Measurements from ENCODE around the gene KRTAP3-3.

The KRTAP3-3 gene

GRCh38 chr17:41024697-41025096 is 30.7 kb upstream of the KRTAP3-3 start:
- H3K4me3 ChIP-seq (replicated peaks in 1 of 2; ENCODE audit: low read depth in 2 of 2, low read length in 2 of 2): no peak overlapping the region
- no peak for TF ChIP-seq CTCF (IDR thresholded peaks at IDR 0.05; ENCODE audit: low read depth, low read length)
- peak in 1 of 2 donors; percentile 52 for DNase-seq (ENCODE audit: low read depth in 2 of 2)

- no peak for TF ChIP-seq CTCF (IDR thresholded peaks at IDR 0.05; ENCODE audit: low read depth, low read length)
- H3K4me3 ChIP-seq (replicated peaks in 1 of 2; ENCODE audit: low read depth in 2 of 2, low read length in 2 of 2): no peak overlapping the region
- DNase-seq (ENCODE audit: low read depth in 2 of 2): no peak
These were observed 26.4 kb upstream of the KRTAP3-3 start for GRCh38 chr17:41020336-41020735.

- H3K4me3 ChIP-seq (replicated peaks in 1 of 2; ENCODE audit: low read depth in 2 of 2, low read length in 2 of 2): no peak overlapping the region
- DNase-seq (ENCODE audit: low read depth in 2 of 2): no peak
- no peak for TF ChIP-seq CTCF (IDR thresholded peaks at IDR 0.05; ENCODE audit: low read depth, low read length)
These were observed 25.5 kb upstream of the KRTAP3-3 start for GRCh38 chr17:41019415-41019814.

DNA sequence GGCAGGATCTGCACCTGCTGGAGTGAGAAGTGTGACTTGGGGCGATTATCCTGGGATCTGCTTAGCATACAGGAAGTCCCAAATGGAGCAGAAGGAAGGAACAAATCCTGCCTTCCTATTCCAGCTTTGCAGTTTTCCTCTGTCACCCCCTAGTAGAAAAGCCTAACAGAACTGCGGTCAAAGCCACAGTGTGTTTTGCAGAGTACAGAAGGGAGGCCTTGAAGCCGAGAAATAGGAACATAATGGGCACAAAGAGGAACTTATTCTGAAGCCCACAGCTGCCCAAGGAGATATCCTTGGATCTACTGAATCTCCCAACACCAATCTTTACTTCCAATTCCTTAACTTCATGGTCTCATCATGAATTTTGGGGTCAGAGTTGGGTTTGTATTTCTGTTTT is 24.6 kb upstream of the KRTAP3-3 start:
- no peak overlapping the region for H3K4me3 ChIP-seq (replicated peaks in 1 of 2; ENCODE audit: low read depth in 2 of 2, low read length in 2 of 2)
- DNase-seq (ENCODE audit: low read depth in 2 of 2): no peak
- no peak for TF ChIP-seq CTCF (IDR thresholded peaks at IDR 0.05; ENCODE audit: low read depth, low read length)

GRCh38 chr17:41016578-41017215 is 22.7 kb upstream of the KRTAP3-3 start:
- DNase-seq (ENCODE audit: low read depth in 2 of 2): no peak
- no peak for TF ChIP-seq CTCF (IDR thresholded peaks at IDR 0.05; ENCODE audit: low read depth, low read length)
- no peak overlapping the region for H3K4me3 ChIP-seq (replicated peaks in 1 of 2; ENCODE audit: low read depth in 2 of 2, low read length in 2 of 2)

- DNase-seq (ENCODE audit: low read depth in 2 of 2): no peak
- no peak overlapping the region for H3K4me3 ChIP-seq (replicated peaks in 1 of 2; ENCODE audit: low read depth in 2 of 2, low read length in 2 of 2)
- TF ChIP-seq CTCF (IDR thresholded peaks at IDR 0.05; ENCODE audit: low read depth, low read length): no peak
These were observed 21.5 kb upstream of the KRTAP3-3 start for GRCh38 chr17:41015454-41015853.

DNA sequence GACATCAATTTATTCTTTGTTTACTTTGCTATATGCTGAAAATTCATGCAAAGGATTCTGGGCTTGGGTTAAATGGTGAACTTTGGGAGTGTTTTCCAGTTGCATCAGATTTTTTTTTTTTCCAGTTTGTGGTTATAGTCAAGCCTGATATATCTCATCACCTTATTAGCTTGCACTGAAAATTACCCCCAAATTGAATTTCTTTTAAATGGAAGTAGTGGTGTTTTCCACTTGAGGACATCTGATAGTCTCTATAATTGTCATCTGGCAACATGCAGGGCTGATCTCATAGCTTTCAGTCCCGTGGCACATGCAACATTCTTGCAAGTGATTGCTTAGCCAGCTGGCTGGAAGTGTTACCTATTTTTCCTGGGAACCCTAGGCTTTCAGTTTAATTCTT is 19.6 kb upstream of the KRTAP3-3 start:
- no peak overlapping the region for H3K4me3 ChIP-seq (replicated peaks in 1 of 2; ENCODE audit: low read depth in 2 of 2, low read length in 2 of 2)
- DNase-seq (ENCODE audit: low read depth in 2 of 2): peak in 1 of 2 donors; percentile 8
- TF ChIP-seq CTCF (IDR thresholded peaks at IDR 0.05; ENCODE audit: low read depth, low read length): no peak

Data from cardiac fibroblast (primary cell).